Measurements from ENCODE around the gene COX7A2.

The COX7A2 gene

GRCh38 chr6:75282706-75283105 is 39.1 kb upstream of the COX7A2 start:
- no peaks in the 10 kb centered on the region for H3K9me3 ChIP-seq (ENCODE audit: low read length)
- H3K27ac ChIP-seq (ENCODE audit: low read depth, low read length) = no peak overlapping the region
- no peak overlapping the region for H3K9ac ChIP-seq (ENCODE audit: low read length)
- H3K4me1 ChIP-seq (ENCODE audit: insufficient read depth, low read length) = peaks cover 33% of the 10 kb centered on the region
- H3K27me3 ChIP-seq (ENCODE audit: control insufficient read depth in 1 of 2, insufficient read depth in 2 of 2, low read length in 2 of 2) = no peaks in the 10 kb centered on the region
- H3K36me3 ChIP-seq (ENCODE audit: insufficient read depth, low read length) = no peaks in the 10 kb centered on the region
- peak overlapping the region; percentile 35 to 99 for H3K4me3 ChIP-seq (ENCODE audit: low read depth in 1 of 2, low read length in 2 of 2)

GRCh38 chr6:75281653-75282052 is 38.1 kb upstream of the COX7A2 start:
- H3K4me3 ChIP-seq (ENCODE audit: low read depth in 1 of 2, low read length in 2 of 2) = no peak overlapping the region
- H3K27ac ChIP-seq (ENCODE audit: low read depth, low read length) = no peak overlapping the region
- peaks cover 37% of the 10 kb centered on the region for H3K4me1 ChIP-seq (ENCODE audit: insufficient read depth, low read length)

GRCh38 chr6:75280131-75280855 is 36.7 kb upstream of the COX7A2 start:
- H3K36me3 ChIP-seq (ENCODE audit: insufficient read depth, low read length) = no peaks in the 10 kb centered on the region
- H3K4me3 ChIP-seq (ENCODE audit: low read depth in 1 of 2, low read length in 2 of 2) = no peak overlapping the region
- H3K27ac ChIP-seq (ENCODE audit: low read depth, low read length) = no peak overlapping the region
- H3K9me3 ChIP-seq (ENCODE audit: low read length) = no peaks in the 10 kb centered on the region
- no peaks in the 10 kb centered on the region for H3K27me3 ChIP-seq (ENCODE audit: control insufficient read depth in 1 of 2, insufficient read depth in 2 of 2, low read length in 2 of 2)
- no peak overlapping the region for H3K9ac ChIP-seq (ENCODE audit: low read length)
- H3K4me1 ChIP-seq (ENCODE audit: insufficient read depth, low read length) = peaks cover 36% of the 10 kb centered on the region

More at GRCh38 chr6:75281653-75282052, 38.1 kb upstream of the COX7A2 start:
- Histone ChIP-seq H3K27me3 (ENCODE audit: control insufficient read depth in 1 of 2, insufficient read depth in 2 of 2, low read length in 2 of 2) (no peaks in the 10 kb centered on the region), H3K9ac (ENCODE audit: low read length) (no peak overlapping the region), H3K9me3 (ENCODE audit: low read length) (no peaks in the 10 kb centered on the region), H3K36me3 (ENCODE audit: insufficient read depth, low read length) (no peaks in the 10 kb centered on the region)

- no peaks in the 10 kb centered on the region for H3K36me3 ChIP-seq (ENCODE audit: insufficient read depth, low read length)
- no peak overlapping the region for H3K4me3 ChIP-seq (ENCODE audit: low read depth in 1 of 2, low read length in 2 of 2)
- peaks cover 40% of the 10 kb centered on the region for H3K4me1 ChIP-seq (ENCODE audit: insufficient read depth, low read length)
- H3K27me3 ChIP-seq (ENCODE audit: control insufficient read depth in 1 of 2, insufficient read depth in 2 of 2, low read length in 2 of 2) = no peaks in the 10 kb centered on the region
- no peaks in the 10 kb centered on the region for H3K9me3 ChIP-seq (ENCODE audit: low read length)
- H3K27ac ChIP-seq (ENCODE audit: low read depth, low read length) = no peak overlapping the region
- no peak overlapping the region for H3K9ac ChIP-seq (ENCODE audit: low read length)
Measured at GRCh38 chr6:75279418-75279817, 35.8 kb upstream of the COX7A2 start.

GRCh38 chr6:75278474-75279077 is 35.0 kb upstream of the COX7A2 start:
- Histone ChIP-seq H3K27me3 (ENCODE audit: control insufficient read depth in 1 of 2, insufficient read depth in 2 of 2, low read length in 2 of 2) (no peaks in the 10 kb centered on the region), H3K36me3 (ENCODE audit: insufficient read depth, low read length) (no peaks in the 10 kb centered on the region), H3K27ac (ENCODE audit: low read depth, low read length) (no peak overlapping the region), H3K4me3 (ENCODE audit: low read depth in 1 of 2, low read length in 2 of 2) (no peak overlapping the region), H3K9ac (ENCODE audit: low read length) (no peak overlapping the region), H3K9me3 (ENCODE audit: low read length) (no peaks in the 10 kb centered on the region), H3K4me1 (ENCODE audit: insufficient read depth, low read length) (peaks cover 48% of the 10 kb centered on the region)

- H3K36me3 ChIP-seq (ENCODE audit: insufficient read depth, low read length) = peaks cover 3% of the 10 kb centered on the region
- H3K4me1 ChIP-seq (ENCODE audit: insufficient read depth, low read length) = peaks cover 26% of the 10 kb centered on the region
- no peaks in the 10 kb centered on the region for H3K9me3 ChIP-seq (ENCODE audit: low read length)
- no peaks in the 10 kb centered on the region for H3K27me3 ChIP-seq (ENCODE audit: control insufficient read depth in 1 of 2, insufficient read depth in 2 of 2, low read length in 2 of 2)
- no peak overlapping the region for H3K27ac ChIP-seq (ENCODE audit: low read depth, low read length)
- H3K9ac ChIP-seq (ENCODE audit: low read length) = no peak overlapping the region
- no peak overlapping the region for H3K4me3 ChIP-seq (ENCODE audit: low read depth in 1 of 2, low read length in 2 of 2)
Measured at GRCh38 chr6:75275067-75275466, 31.5 kb upstream of the COX7A2 start.

- H3K9me3 ChIP-seq (ENCODE audit: low read length) = no peaks in the 10 kb centered on the region
- no peak overlapping the region for H3K4me3 ChIP-seq (ENCODE audit: low read depth in 1 of 2, low read length in 2 of 2)
- no peak overlapping the region for H3K27ac ChIP-seq (ENCODE audit: low read depth, low read length)
- H3K9ac ChIP-seq (ENCODE audit: low read length) = no peak overlapping the region
- no peaks in the 10 kb centered on the region for H3K27me3 ChIP-seq (ENCODE audit: control insufficient read depth in 1 of 2, insufficient read depth in 2 of 2, low read length in 2 of 2)
- H3K36me3 ChIP-seq (ENCODE audit: insufficient read depth, low read length) = peaks cover 3% of the 10 kb centered on the region
- H3K4me1 ChIP-seq (ENCODE audit: insufficient read depth, low read length) = peaks cover 27% of the 10 kb centered on the region
Measured at GRCh38 chr6:75273009-75273408, 29.4 kb upstream of the COX7A2 start.

- Histone ChIP-seq H3K36me3 (ENCODE audit: insufficient read depth, low read length) (peaks cover 3% of the 10 kb centered on the region), H3K27me3 (ENCODE audit: control insufficient read depth in 1 of 2, insufficient read depth in 2 of 2, low read length in 2 of 2) (no peaks in the 10 kb centered on the region), H3K9ac (ENCODE audit: low read length) (no peak overlapping the region), H3K4me1 (ENCODE audit: insufficient read depth, low read length) (peaks cover 32% of the 10 kb centered on the region), H3K27ac (ENCODE audit: low read depth, low read length) (peak overlapping the region; percentile 21), H3K9me3 (ENCODE audit: low read length) (no peaks in the 10 kb centered on the region), H3K4me3 (ENCODE audit: low read depth in 1 of 2, low read length in 2 of 2) (no peak overlapping the region)
Measured at GRCh38 chr6:75272145-75272840, 28.7 kb upstream of the COX7A2 start.

GRCh38 chr6:75268988-75269354 is 25.4 kb upstream of the COX7A2 start:
- Histone ChIP-seq H3K27me3 (ENCODE audit: control insufficient read depth in 1 of 2, insufficient read depth in 2 of 2, low read length in 2 of 2) (no peaks in the 10 kb centered on the region), H3K4me3 (ENCODE audit: low read depth in 1 of 2, low read length in 2 of 2) (no peak overlapping the region), H3K4me1 (ENCODE audit: insufficient read depth, low read length) (peaks cover 21% of the 10 kb centered on the region), H3K9ac (ENCODE audit: low read length) (no peak overlapping the region), H3K9me3 (ENCODE audit: low read length) (no peaks in the 10 kb centered on the region), H3K36me3 (ENCODE audit: insufficient read depth, low read length) (peaks cover 6% of the 10 kb centered on the region), H3K27ac (ENCODE audit: low read depth, low read length) (no peak overlapping the region)

GRCh38 chr6:75268121-75268987 is 24.8 kb upstream of the COX7A2 start:
- Histone ChIP-seq H3K4me3 (ENCODE audit: low read depth in 1 of 2, low read length in 2 of 2) (no peak overlapping the region), H3K27me3 (ENCODE audit: control insufficient read depth in 1 of 2, insufficient read depth in 2 of 2, low read length in 2 of 2) (no peaks in the 10 kb centered on the region), H3K27ac (ENCODE audit: low read depth, low read length) (peak overlapping the region; percentile 4), H3K9me3 (ENCODE audit: low read length) (no peaks in the 10 kb centered on the region), H3K4me1 (ENCODE audit: insufficient read depth, low read length) (peaks cover 17% of the 10 kb centered on the region), H3K9ac (ENCODE audit: low read length) (no peak overlapping the region), H3K36me3 (ENCODE audit: insufficient read depth, low read length) (peaks cover 9% of the 10 kb centered on the region)

- Histone ChIP-seq H3K27ac (ENCODE audit: low read depth, low read length) (peak overlapping the region; percentile 4), H3K4me1 (ENCODE audit: insufficient read depth, low read length) (peaks cover 17% of the 10 kb centered on the region), H3K9ac (ENCODE audit: low read length) (no peak overlapping the region), H3K9me3 (ENCODE audit: low read length) (no peaks in the 10 kb centered on the region), H3K36me3 (ENCODE audit: insufficient read depth, low read length) (peaks cover 9% of the 10 kb centered on the region), H3K4me3 (ENCODE audit: low read depth in 1 of 2, low read length in 2 of 2) (no peak overlapping the region), H3K27me3 (ENCODE audit: control insufficient read depth in 1 of 2, insufficient read depth in 2 of 2, low read length in 2 of 2) (no peaks in the 10 kb centered on the region)
Measured at GRCh38 chr6:75267461-75267860, 23.9 kb upstream of the COX7A2 start.

Measured in muscle layer of colon (tissue), 2 donors.